HCT116 (cell line): ENCODE results near the gene ZSCAN5C. TPM values are rescaled to one million over a fixed set of nuclear protein-coding genes. Genes with fewer than 3 reads are reported as not detected.

Source experiments
- ATAC-seq: fragments of 200-7000 bp; cut with Tn5 transposase; 2 replicates; pipeline ENCODE4 v1.9.1; 2020; ENCODE audit warnings: mild to moderate bottlenecking, moderate library complexity
- BruUV-seq: library from RNA; stranded (reverse); fragments of 400-500 nt; replicated peaks from 2 replicates; lab custom pipeline; 2021; lab: Mats Ljungman, UMichigan
- CTCF ChIA-PET: fragments of 300-600 bp; sonication (Branson Sonifier 250); formaldehyde crosslinking; loops from one replicate; lab custom pipeline; 2021; ENCODE audit warnings: antibody characterized with exemption; lab: Charles Lee
- POLR2A ChIA-PET: fragments of 300-600, 350-600 bp; sonication (Branson Sonifier 250); formaldehyde crosslinking; loops from one replicate; lab custom pipeline; 2021; ENCODE audit warnings: antibody characterized with exemption; lab: Charles Lee
- RAD21 ChIA-PET, 2 experiments: fragments of 300-600 bp; sonication (Branson Sonifier 250); formaldehyde crosslinking; loops; one replicate each; lab custom pipeline; 2023; ENCODE audit warnings: low total read pairs in 2 of 2; ENCODE audit not compliant: uncharacterized antibody in 2 of 2, unreplicated experiment in 2 of 2, low non-redundant PET in 1 of 2; lab: Charles Lee
- DNase-seq: peaks from one replicate; pipeline ENCODE4 v3.0.0-alpha.2; 2010; ENCODE audit warnings: low read depth, low spot score
- H2AFZ ChIP-seq: fragments of 200-600 bp; shearing (Covaris generic), sonication (generic); 2 replicates; pipeline ENCODE4 v1.6.1; 2017; ENCODE audit warnings: low read depth, mixed run types, mixed read lengths, antibody characterized with exemption, low read length; ENCODE audit not compliant: poor library complexity, severe bottlenecking
- H3K27ac ChIP-seq: 2 replicates; pipeline ENCODE4 v1.5.1; 2012; ENCODE audit warnings: low read depth, low read length
- H3K27me3 ChIP-seq: fragments of 200-600 bp; sonication (generic); 2 replicates; pipeline ENCODE4 v1.6.1; 2016; ENCODE audit warnings: mixed run types, low read length, mixed read lengths; ENCODE audit not compliant: insufficient read depth
- H3K36me3 ChIP-seq, 2 experiments: fragments of 200-500 bp in 1 of 2; fragments of 200-600 bp in 1 of 2; sonication (Bioruptor generic) in 1 of 2; sonication (generic) in 1 of 2; 2 replicates each; pipeline versions ENCODE4 v1.5.1 to v1.6.1; 2014 to 2016; ENCODE audit warnings: low read length in 2 of 2, inconsistent platforms in 1 of 2, mixed read lengths in 1 of 2, mixed run types in 1 of 2; ENCODE audit not compliant: insufficient read depth in 2 of 2, control insufficient read depth in 1 of 2
- H3K4me1 ChIP-seq, 2 experiments: fragments of 200-600 bp in 1 of 2; sonication (generic) in 1 of 2; 2 replicates each; pipeline versions ENCODE4 v1.5.1 to v1.6.1; 2012 to 2017; ENCODE audit warnings: low read length in 2 of 2, inconsistent platforms in 1 of 2, mild to moderate bottlenecking in 1 of 2, mixed read lengths in 1 of 2, mixed run types in 1 of 2, moderate library complexity in 1 of 2; ENCODE audit not compliant: insufficient read depth in 2 of 2, control insufficient read depth in 1 of 2
- H3K4me2 ChIP-seq: fragments of 200-600 bp; sonication (generic); 2 replicates; pipeline ENCODE4 v1.6.1; 2017; ENCODE audit warnings: mixed run types, low read length, mixed read lengths
- H3K4me3 ChIP-seq, 2 experiments: fragments of 200-600 bp in 1 of 2; sonication (generic) in 1 of 2; replicated peaks in 1 of 2; 2 replicates each; pipeline ENCODE4 v1.5.1; 2011 to 2016; ENCODE audit warnings: low read length in 2 of 2, control low read depth in 1 of 2, low read depth in 1 of 2, mild to moderate bottlenecking in 1 of 2, mixed read lengths in 1 of 2, mixed run types in 1 of 2
- H3K79me2 ChIP-seq: fragments of 200-600 bp; sonication (generic); 2 replicates; pipeline ENCODE4 v1.6.1; 2017; ENCODE audit warnings: mild to moderate bottlenecking, mixed run types, low read length, moderate library complexity, mixed read lengths; ENCODE audit not compliant: insufficient read depth
- H3K9ac ChIP-seq: fragments of 200-600 bp; sonication (generic); 2 replicates; pipeline ENCODE4 v1.6.1; 2016; ENCODE audit warnings: low read length, mixed read lengths
- H3K9me2 ChIP-seq: fragments of 200-600 bp; sonication (generic), shearing (Covaris generic); 2 replicates; pipeline ENCODE4 v1.6.1; 2017; ENCODE audit warnings: mixed run types, mild to moderate bottlenecking, moderate library complexity; ENCODE audit not compliant: insufficient read depth
- H3K9me3 ChIP-seq, 2 experiments: fragments of 200-500 bp in 1 of 2; fragments of 200-600 bp in 1 of 2; sonication (Bioruptor generic) in 1 of 2; sonication (generic) in 1 of 2; 2 replicates each; pipeline ENCODE4 v1.6.1; 2014 to 2017; ENCODE audit warnings: low read length in 2 of 2, mixed read lengths in 2 of 2, inconsistent platforms in 1 of 2, low read depth in 1 of 2, mild to moderate bottlenecking in 1 of 2, mixed run types in 1 of 2, moderate library complexity in 1 of 2; ENCODE audit not compliant: control insufficient read depth in 1 of 2, insufficient read depth in 1 of 2
- H4K20me1 ChIP-seq: fragments of 200-600 bp; sonication (generic), shearing (Covaris generic); 2 replicates; pipeline ENCODE4 v1.6.1; 2017; ENCODE audit warnings: mixed run types, mild to moderate bottlenecking, moderate library complexity; ENCODE audit not compliant: insufficient read depth
- ELF1 ChIP-seq: IDR thresholded peaks from 2 replicates; pipeline ENCODE4 v1.6.1; 2012; ENCODE audit warnings: low read depth, borderline replicate concordance
- JUND ChIP-seq: IDR thresholded peaks from 2 replicates; pipeline ENCODE4 v1.6.1; 2012
- POLR2AphosphoS5 ChIP-seq: IDR thresholded peaks from 2 replicates; pipeline ENCODE4 v1.6.1; 2011; ENCODE audit warnings: mild to moderate bottlenecking, low read depth, low read length, moderate library complexity
- REST ChIP-seq: IDR thresholded peaks from 2 replicates; pipeline ENCODE4 v1.6.1; 2012; ENCODE audit warnings: low read depth
- ZNF274 ChIP-seq: fragments of 200-500 bp; sonication (Bioruptor generic); IDR thresholded peaks from 2 replicates; pipeline ENCODE4 v1.6.1; 2014; ENCODE audit warnings: mild to moderate bottlenecking, low read depth, low read length, inconsistent platforms
- intact Hi-C: fragments of 100-400 bp; cut with micrococcal nuclease; formaldehyde crosslinking; loops from 2 replicates; pipeline ENCODE4 v1.10.0; 2022
- total RNA-seq: library from RNA; stranded (reverse); gene quantifications from one replicate; pipeline ENCODE4 v1.2.1, GENCODE V29; 2021; ENCODE audit not compliant: unreplicated experiment

The ZSCAN5C gene
- total RNA-seq, 1 experiment from 2014 or later: not detected

- H3K9me3 ChIP-seq: no peaks in the 10 kb centered on the region
- BruUV-seq: no TSS peak
- DNase-seq: no peak
- H3K27me3 ChIP-seq: no peaks in the 10 kb centered on the region
- no peak for TF ChIP-seq REST
- no peak for TF ChIP-seq POLR2AphosphoS5
- no peak for TF ChIP-seq JUND
- TF ChIP-seq ZNF274: no peak
- TF ChIP-seq ELF1: no peak
- H3K36me3 ChIP-seq: 0 out of 4 replicates have a peak, but pooled peaks cover 0 to under 1% of the 10 kb centered on the region in 2 experiments
- no peak overlapping the region for H3K27ac ChIP-seq
- H3K4me1 ChIP-seq: no peaks in the 10 kb centered on the region
- no peaks in the 10 kb centered on the region for H4K20me1 ChIP-seq
- CTCF ChIA-PET: no interaction called here
- no peaks in the 10 kb centered on the region for H3K79me2 ChIP-seq
- POLR2A ChIA-PET: no interaction called here
- no peak overlapping the region for H3K4me3 ChIP-seq
- H3K9ac ChIP-seq: no peak overlapping the region
- H3K4me2 ChIP-seq: no peak overlapping the region
- no peaks in the 10 kb centered on the region for H3K9me2 ChIP-seq
- RAD21 ChIA-PET: no interaction called here
- intact Hi-C loops: no loop called here
- no peak overlapping the region for H2AFZ ChIP-seq
- ATAC-seq: no peak
Measured at GRCh38 chr19:56159009-56159559, 43.0 kb upstream of the ZSCAN5C start.
